ENCODE results near the gene FNTB.

The FNTB gene

GRCh38 chr14:65095633-65096205, 109.0 kb downstream of the FNTB start:
- no peak for DNase-seq

DNA sequence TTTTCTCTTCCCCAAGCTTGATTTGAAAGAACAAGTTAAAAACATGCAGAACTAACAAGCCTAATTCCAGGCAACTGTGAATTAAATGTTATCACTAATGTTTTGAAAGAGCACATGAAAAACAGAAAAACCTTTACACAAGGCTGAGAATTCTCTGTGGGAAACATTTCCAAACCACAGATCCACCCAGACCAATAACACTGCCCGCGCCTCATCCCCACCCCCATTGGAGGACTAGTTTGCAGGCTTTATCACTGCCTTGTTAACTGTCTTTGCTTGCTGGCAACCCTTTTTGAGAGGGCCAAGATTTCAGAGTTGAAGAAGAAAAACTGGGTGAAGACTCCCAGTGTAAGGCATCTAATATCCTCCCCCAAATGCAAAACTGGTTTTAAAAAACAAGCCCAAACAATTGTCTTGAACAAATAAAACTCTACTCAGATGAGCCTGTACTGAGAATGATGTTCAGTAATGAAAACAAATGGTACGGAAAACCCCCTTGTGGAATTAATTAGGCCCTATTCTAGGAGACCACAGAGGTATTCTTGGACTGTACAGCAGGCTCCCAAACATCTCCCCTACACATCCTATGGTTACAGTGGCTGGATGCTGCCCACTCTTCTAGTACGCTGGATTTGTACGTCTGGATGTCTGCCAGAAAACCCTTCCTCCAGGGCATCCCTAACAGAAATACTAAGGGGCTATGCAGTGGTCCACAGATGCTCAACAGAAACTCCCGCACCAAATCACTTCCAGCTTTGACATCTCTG, 109.8 kb downstream of the FNTB start:
- DNase-seq = no peak

DNA sequence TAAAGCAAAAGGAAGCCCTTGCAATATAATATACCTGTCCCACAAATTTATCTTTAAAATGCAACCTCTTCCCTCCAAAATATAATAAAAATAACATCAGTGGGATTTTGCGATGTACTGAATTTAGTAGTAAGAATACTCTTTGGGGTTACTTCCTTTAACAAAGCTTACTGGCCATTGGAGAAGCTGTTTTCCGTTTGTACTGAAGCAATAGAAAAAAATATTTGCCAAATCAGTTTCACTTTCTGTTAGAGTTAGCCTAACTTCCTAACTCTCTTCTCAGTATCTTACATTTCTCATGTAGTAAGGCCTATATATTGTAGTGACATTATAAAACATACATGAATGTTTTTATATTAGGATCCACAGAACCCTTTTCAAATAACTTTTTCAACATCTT, 111.9 kb downstream of the FNTB start:
- DNase-seq = no peak

DNA sequence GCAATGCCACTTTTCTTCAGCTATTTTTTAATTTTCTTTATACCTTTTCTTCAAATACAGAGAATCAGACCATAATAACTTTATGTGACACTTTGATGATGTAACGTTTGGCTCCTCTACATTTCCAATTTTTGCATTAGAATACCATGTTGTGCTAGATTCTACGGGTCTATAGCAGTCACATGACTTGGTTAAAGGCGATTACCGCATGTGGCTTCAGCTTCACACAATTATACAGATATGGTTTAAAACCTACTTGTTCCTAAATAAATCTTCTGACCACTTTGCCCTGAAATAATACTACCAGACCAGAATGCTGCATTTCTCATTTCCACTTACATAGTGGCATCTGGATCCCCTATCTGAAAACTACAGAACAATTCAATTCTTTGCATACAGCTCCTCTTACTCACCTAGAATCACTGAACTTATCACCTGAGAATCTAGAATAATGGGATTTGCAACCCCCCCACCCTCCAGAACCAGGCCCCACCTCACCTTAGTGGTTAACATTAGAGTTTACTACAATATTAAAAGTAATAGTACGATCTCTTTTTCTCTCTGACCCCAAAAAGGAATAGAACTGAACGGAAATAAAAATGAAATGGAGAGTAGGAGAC, 114.3 kb downstream of the FNTB start:
- DNase-seq = no peak

GRCh38 chr14:65101631-65102440, 115.1 kb downstream of the FNTB start:
- no peak for DNase-seq

DNA sequence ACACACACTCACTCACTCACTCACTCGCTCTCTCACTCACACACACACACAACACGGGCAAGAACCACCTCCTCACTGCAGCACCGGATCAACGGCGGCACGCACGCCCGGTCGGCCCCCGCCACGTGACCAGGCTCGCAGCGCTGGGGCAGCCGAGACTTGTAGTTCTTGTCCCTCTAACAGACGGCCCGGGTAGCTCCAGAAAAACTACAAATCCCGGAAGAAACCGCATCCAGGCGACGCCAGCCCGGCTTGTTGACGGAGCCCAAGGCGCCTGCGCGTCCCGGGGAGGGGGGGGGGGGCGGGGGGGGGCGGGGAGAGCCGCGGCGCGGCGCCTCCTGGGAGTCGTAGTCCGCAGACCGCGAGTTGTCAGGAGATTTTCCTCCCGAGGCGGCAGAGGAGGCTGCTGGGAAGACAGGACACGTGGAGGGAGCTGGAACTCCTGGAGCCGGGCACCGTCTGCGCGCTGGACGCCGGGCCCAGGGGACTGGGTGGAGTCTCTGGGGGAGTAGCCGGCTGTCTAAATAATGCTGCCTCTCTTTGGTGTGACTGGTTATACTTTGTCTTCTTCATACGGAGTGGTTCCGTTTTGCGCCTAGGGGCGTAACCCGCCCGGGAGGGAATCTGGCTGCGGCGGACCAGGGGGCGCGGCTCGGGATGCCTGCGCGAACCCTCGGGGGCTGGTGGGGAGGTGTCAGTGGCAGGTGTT, 115.9 kb downstream of the FNTB start, which contains the start of gene MAX:
Gene MAX (minus strand): TSS at position 77 of the 709 bp plus-strand sequence. CDS start 178 bp downstream, outside the sequence.
- peak; percentile 97 for DNase-seq

DNA sequence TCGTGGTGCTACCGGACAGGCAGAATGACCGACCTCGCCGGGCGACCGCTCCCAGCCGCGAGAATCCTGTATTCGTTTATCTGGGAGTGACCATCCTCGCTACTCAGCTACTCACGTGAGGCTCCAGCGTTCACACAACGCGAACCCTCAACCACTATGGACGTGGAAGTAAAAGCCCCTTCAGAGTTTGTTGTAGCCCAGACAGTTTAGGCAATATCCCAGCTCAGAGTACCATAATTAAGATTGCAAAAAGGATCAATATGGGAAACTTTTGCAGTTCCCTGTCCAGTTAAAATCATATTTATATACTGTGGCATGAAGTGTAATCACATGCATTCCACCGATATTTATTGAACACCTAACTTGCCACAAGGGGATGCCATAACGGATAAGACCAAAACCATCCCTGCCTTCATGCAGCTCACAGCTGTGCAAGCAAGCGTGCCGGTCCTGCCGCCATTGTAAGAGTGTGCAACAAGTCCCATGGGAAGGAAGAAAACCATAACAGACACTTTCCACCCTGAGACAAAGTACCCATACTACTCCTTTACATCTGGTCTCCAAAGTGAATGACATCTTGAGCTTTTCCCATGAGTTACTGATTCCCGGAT, 116.6 kb downstream of the FNTB start:
- DNase-seq = peak; percentile 46

DNA sequence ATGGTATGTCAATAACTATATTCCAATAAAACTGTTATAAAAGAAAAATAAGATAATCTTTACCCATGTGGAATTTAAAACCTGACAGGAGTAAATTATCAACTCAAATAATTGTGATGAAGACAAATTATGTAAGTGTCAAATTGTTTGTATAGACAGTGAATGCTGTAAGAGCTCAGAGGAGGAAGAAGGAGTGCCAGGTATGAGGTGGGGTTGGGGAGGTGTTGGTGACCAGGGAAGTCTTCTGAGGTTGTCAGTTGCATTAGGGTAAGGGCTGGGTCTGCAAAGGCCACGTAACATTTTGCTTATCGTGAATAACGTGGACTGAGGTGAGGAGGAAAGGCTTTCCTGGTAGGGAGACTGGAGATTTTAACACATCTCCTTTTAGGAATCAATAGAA, 118.1 kb downstream of the FNTB start:
- DNase-seq = no peak

DNA sequence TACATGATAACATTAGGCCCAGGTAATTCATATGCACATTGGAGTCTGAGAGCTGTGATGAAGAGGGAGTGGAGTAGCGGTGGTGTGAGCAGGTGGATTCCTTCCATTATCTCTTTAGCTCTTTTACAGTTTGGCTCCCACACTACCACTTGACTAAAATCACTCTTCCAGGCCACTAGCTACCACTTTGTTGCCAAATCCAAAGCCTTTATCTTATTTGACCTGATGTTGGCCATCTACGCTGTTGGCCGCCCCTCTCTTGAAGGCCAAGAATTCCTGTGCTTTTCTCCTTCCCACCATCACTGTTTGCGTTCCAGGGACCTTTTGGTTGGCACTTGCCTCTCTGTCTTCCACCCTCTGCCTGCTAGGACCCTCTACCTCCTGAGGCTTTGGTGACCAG, 119.6 kb downstream of the FNTB start:
- DNase-seq = no peak

DNA sequence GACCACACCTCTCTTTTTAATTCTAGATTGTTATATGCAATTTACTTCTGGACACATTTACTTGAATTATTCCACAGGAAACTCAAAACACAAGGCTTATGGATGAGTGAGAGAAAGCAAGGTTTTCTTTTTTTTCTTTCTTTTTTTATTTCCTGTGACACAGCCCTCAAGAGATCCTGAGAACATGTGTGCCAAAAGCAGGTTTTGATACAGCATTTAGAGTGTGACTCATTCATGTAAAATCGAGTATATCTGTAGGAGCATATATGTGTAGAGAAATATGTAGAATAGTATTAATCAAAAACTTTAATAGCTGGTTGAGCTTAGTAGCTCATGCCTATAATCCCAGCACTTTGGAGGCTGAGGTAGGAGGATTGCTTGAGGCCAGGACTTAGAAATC, 120.0 kb downstream of the FNTB start:
- no peak for DNase-seq

GRCh38 chr14:65107200-65107599, 120.5 kb downstream of the FNTB start:
- DNase-seq = no peak

- no peak for DNase-seq
Observed at GRCh38 chr14:65109357-65109756, 122.7 kb downstream of the FNTB start.

DNA sequence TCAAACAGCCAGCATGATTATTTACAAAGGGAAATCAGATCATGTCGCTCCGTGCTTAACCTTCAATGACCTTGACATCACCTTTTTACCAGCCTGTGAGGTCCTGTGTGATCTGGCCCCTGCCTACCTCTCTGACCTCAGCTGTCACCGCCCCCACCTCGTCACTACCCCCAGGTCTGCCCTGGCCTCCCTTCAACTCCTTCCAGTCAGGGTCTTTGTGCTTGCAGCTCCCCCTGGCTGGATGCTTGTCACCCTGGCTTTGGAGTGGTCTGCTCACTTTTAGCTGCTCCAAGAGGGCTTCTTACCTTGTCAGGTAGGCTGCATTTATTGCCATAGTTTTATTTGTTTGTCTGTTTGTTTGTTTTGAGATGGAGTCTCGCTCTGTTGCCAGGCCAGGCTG, 123.8 kb downstream of the FNTB start:
- no peak for DNase-seq

Data from NCI-H2227 treated with DMSO at 0.1 percent for 48 hours (cell line).